Ishikawa (cell line): ENCODE results near the gene SSH2.

Source experiments
- CEBPB ChIP-seq: IDR thresholded peaks from 2 replicates; pipeline ENCODE4 v1.6.1; 2012
- CREB1 ChIP-seq: IDR thresholded peaks from 2 replicates; pipeline ENCODE4 v1.6.1; 2012; ENCODE audit warnings: low read depth
- EGR1 ChIP-seq: IDR thresholded peaks from 2 replicates; pipeline ENCODE4 v1.6.1; 2012
- EP300 ChIP-seq: IDR thresholded peaks from 2 replicates; pipeline ENCODE4 v1.6.1; 2012; ENCODE audit warnings: borderline replicate concordance
- FOXM1 ChIP-seq: IDR thresholded peaks from 2 replicates; pipeline ENCODE4 v1.6.1; 2012; ENCODE audit warnings: low read depth, borderline replicate concordance
- MAX ChIP-seq: IDR thresholded peaks from 2 replicates; pipeline ENCODE4 v1.6.1; 2012
- NFIC ChIP-seq: IDR thresholded peaks from 2 replicates; pipeline ENCODE4 v1.6.1; 2012
- RAD21 ChIP-seq: IDR thresholded peaks from 2 replicates; pipeline ENCODE4 v1.6.1; 2012; ENCODE audit warnings: low read depth
- TAF1 ChIP-seq: IDR thresholded peaks from 2 replicates; pipeline ENCODE4 v1.6.1; 2012; ENCODE audit warnings: low read depth, mild to moderate bottlenecking
- TCF12 ChIP-seq: IDR thresholded peaks from 2 replicates; pipeline ENCODE4 v1.6.1; 2012; ENCODE audit warnings: low read depth
- TEAD4 ChIP-seq: IDR thresholded peaks from 2 replicates; pipeline ENCODE4 v1.6.1; 2012
- YY1 ChIP-seq: IDR thresholded peaks from 2 replicates; pipeline ENCODE4 v1.6.1; 2012; ENCODE audit warnings: low read depth
- ZBTB7A ChIP-seq: IDR thresholded peaks from 2 replicates; pipeline ENCODE4 v1.6.1; 2012; ENCODE audit warnings: low read depth
- TF ChIP-seq, protein P1 (sequence below): IDR thresholded peaks from 2 replicates; pipeline ENCODE4 v1.6.1; 2012; ENCODE audit warnings: low read depth, mild to moderate bottlenecking
- TF ChIP-seq, protein P2 (sequence below): IDR thresholded peaks from 2 replicates; pipeline ENCODE4 v1.6.1; 2012

SSH2 gene

DNA sequence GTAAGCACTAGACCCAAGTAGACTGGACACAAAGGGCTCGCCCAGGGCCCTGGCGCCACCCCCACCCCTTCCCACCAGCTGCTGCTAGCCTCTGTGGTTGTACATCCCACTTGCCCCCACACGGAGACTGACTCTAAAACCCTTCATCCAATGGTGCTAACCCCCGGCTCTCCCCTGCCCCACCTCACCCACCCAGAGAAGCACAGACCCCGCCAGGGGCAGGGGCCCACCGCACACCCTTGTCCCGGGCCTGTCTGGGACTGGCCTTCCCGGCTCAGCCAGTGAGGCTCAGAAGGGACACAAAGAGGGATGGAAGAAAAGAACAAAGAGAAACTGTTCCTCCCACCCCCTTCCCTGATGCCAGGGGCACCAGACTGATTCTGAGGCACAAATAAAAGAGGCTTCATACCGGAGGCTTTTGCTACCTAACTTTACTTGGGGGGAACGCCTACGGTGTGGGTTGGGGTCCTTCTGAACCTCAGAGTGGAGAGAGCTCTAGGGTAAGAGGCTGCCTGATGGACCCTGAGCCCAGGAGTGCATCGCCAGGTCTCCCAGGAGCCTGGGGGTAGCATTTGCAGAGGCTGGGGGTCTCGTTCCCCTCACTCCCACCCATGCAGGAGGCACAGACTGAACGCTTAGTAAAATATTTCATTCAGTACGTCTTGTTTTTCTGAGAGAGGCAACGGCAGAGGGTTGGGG is 315.5 kb downstream of the SSH2 start:
- TF ChIP-seq CEBPB, result no peak
- TF ChIP-seq TAF1, result no peak
- no peak for TF ChIP-seq MAX
- TF ChIP-seq RAD21, result no peak
- TF ChIP-seq, protein P1, sequence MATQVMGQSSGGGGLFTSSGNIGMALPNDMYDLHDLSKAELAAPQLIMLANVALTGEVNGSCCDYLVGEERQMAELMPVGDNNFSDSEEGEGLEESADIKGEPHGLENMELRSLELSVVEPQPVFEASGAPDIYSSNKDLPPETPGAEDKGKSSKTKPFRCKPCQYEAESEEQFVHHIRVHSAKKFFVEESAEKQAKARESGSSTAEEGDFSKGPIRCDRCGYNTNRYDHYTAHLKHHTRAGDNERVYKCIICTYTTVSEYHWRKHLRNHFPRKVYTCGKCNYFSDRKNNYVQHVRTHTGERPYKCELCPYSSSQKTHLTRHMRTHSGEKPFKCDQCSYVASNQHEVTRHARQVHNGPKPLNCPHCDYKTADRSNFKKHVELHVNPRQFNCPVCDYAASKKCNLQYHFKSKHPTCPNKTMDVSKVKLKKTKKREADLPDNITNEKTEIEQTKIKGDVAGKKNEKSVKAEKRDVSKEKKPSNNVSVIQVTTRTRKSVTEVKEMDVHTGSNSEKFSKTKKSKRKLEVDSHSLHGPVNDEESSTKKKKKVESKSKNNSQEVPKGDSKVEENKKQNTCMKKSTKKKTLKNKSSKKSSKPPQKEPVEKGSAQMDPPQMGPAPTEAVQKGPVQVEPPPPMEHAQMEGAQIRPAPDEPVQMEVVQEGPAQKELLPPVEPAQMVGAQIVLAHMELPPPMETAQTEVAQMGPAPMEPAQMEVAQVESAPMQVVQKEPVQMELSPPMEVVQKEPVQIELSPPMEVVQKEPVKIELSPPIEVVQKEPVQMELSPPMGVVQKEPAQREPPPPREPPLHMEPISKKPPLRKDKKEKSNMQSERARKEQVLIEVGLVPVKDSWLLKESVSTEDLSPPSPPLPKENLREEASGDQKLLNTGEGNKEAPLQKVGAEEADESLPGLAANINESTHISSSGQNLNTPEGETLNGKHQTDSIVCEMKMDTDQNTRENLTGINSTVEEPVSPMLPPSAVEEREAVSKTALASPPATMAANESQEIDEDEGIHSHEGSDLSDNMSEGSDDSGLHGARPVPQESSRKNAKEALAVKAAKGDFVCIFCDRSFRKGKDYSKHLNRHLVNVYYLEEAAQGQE, result no peak
- no peak for TF ChIP-seq CREB1
- no peak for TF ChIP-seq YY1

DNA sequence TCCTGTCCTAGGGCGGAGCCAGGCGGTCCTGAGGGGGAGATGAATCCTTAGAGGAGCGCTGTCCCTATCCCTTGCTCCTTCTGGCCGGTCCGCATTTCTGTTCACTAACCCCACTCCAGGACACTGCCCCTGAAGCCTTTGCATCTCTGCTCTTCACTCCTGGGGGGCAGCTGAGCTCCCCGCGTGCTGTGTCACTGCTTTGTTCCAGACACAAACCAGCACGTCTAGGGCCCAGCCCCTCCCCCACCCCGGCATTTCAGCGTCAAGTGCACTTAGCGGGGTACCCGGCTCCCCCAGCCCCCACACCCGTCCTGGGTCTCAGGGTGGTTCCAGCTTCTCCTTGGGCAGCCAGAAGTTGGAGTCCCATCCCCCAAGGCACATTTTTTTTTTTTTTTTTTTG is 316.2 kb downstream of the SSH2 start:
- TF ChIP-seq ZBTB7A (no peak; the same call in 1 of the 2 replicates), EGR1 (no peak), FOXM1 (no peak), NFIC (no peak), TAF1 (no peak), TEAD4 (no peak), MAX (no peak), CREB1 (no peak), RAD21 (no peak), EP300 (no peak), CEBPB (no peak), YY1 (no peak), TCF12 (no peak)
- TF ChIP-seq, protein P1, result no peak
- TF ChIP-seq, protein P2, sequence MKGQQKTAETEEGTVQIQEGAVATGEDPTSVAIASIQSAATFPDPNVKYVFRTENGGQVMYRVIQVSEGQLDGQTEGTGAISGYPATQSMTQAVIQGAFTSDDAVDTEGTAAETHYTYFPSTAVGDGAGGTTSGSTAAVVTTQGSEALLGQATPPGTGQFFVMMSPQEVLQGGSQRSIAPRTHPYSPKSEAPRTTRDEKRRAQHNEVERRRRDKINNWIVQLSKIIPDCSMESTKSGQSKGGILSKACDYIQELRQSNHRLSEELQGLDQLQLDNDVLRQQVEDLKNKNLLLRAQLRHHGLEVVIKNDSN, result no peak

DNA sequence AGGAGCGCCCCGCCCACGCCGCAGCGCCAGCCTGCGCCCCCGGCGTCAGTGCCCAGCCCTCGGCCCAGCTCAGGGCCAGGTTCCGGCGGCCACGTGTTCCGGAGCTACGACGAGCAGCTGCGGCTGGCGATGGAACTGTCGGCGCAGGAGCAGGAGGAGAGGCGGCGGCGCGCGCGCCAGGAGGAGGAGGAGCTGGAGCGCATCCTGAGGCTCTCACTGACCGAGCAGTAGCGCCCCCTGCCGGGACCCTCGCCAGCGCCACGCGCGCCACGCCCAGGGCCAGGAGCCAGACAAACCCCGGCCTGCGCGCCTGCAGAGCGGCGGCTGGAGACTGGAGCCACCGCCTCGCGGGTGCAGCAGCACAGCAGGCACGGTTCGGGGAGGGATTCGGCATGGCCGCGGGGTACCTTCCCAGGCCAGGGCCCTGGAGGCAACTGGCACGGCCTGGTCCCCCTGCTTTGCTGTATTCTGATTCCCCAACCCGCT is 316.6 kb downstream of the SSH2 start:
- peak; percentile 49; the same call in 1 of the 2 replicates for TF ChIP-seq ZBTB7A
- TF ChIP-seq RAD21, result peak; percentile 65; the same call in 1 of the 2 replicates
- TF ChIP-seq TCF12, result 0 out of 2 replicates have a peak, but pooled peaks have one; percentile 35
- TF ChIP-seq MAX, result peak; percentile 99
- TF ChIP-seq, protein P1, result peak; percentile 40; the same call in 1 of the 2 replicates
- no peak for TF ChIP-seq CREB1
- TF ChIP-seq TEAD4, result no peak
- TF ChIP-seq EGR1, result no peak
- no peak for TF ChIP-seq FOXM1
- TF ChIP-seq NFIC, result no peak; the same call in 1 of the 2 replicates
- TF ChIP-seq TAF1, result no peak
- TF ChIP-seq, protein P2, result peak; percentile 56
- TF ChIP-seq YY1, result peak; percentile 53; the same call in 1 of the 2 replicates
- TF ChIP-seq CEBPB, result no peak
- no peak for TF ChIP-seq EP300
